ENCODE measurements around the gene TRIM5. TPM values are rescaled to one million over a fixed set of nuclear protein-coding genes. Genes with fewer than 3 reads are reported as not detected.

The TRIM5 gene
- total and polyA plus RNA-seq, 9 of the 15 experiments (the other 6 are each of a cell fraction or from before 2014, with no cell fraction given), result 7.7 to 20.8 (median 15.0) TPM

DNA sequence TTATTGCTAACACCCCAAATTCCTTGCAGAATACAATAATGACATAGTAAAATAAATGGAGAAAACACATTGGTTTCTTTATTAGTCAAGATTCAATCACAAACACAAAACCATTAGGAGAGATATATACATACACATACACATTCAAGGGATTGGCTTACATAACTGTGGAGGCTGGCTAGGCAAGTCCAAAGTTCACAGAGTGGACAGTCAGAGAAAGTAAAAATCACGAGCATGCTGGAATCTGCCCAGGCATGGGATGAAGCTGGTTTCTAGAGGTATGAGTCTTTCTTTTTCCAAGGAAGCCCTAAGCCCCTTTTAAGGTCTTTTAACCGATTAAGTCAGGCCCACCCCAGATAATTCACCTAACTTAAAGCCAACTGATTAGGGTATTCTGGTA is 37.7 kb upstream of the TRIM5 start:
- Histone ChIP-seq H4K20me1 (replicated peaks; ENCODE audit: control insufficient read depth, insufficient read depth, low read length) (no peaks in the 10 kb centered on the region), H2AFZ (ENCODE audit: low read depth, low read length) (no peak overlapping the region), H3K9me1 (ENCODE audit: control insufficient read depth, insufficient read depth, low read length) (no peaks in the 10 kb centered on the region), H3K9me3 (replicated peaks; ENCODE audit: control insufficient read depth, insufficient read depth, low read depth, low read length) (no peaks in the 10 kb centered on the region), H3K4me1 (replicated peaks in 1 of 2; ENCODE audit: control insufficient read depth in 2 of 2, insufficient read depth in 2 of 2, low read length in 2 of 2) (no peaks in the 10 kb centered on the region), H3K9ac (ENCODE audit: insufficient read depth in 1 of 2, low read depth in 2 of 2, low read length in 2 of 2) (no peak overlapping the region), H3K79me2 (ENCODE audit: control insufficient read depth, insufficient read depth, low read length) (no peaks in the 10 kb centered on the region), H3K4me2 (ENCODE audit: insufficient read depth, low read length) (no peak overlapping the region), H3K4me3 (no peak overlapping the region), H3K27ac (ENCODE audit: extremely low read depth, low read depth, low read length) (no peak overlapping the region), H3K36me3 (ENCODE audit: control insufficient read depth, insufficient read depth, low read length) (no peaks in the 10 kb centered on the region), H3K27me3 (ENCODE audit: control insufficient read depth in 2 of 2, insufficient read depth in 2 of 2, low read length in 2 of 2) (peaks cover 6 to 15% of the 10 kb centered on the region in 2 experiments)
- no peak for DNase-seq (ENCODE audit: extremely low read depth in 1 of 4, low spot score in 3 of 4)
- no peak for FAIRE-seq
- POLR2A ChIA-PET, result interaction anchor here (0.7 kb wide), 1 partner anchor 165 kb away, joined by 3 read pairs; no protein-coding TSS in a partner anchor
- intact Hi-C loops (cut with micrococcal nuclease), result no loop called here
- CTCF ChIA-PET (ENCODE audit: low intra/inter-chr PET ratio), result no interaction called here
- no TSS peak for BruUV-seq (replicated peaks)
- in situ Hi-C loops (cut with MboI), result no loop called here
- TF ChIP-seq MCM2 (IDR thresholded peaks at IDR 0.05; ENCODE audit: low read depth) (no peak), SIX5 (IDR thresholded peaks at IDR 0.05; ENCODE audit: borderline replicate concordance in 1 of 2, insufficient read depth in 1 of 2, low read depth in 1 of 2, low read length in 2 of 2) (no peak), MAFK (IDR thresholded peaks at IDR 0.05; ENCODE audit: low read length) (no peak), XRCC5 (IDR thresholded peaks at IDR 0.05; ENCODE audit: low read depth, low read length) (no peak), ZNF175 (CRISPR knock-in tag; IDR thresholded peaks at IDR 0.05; ENCODE audit: low read depth) (no peak), ZNF668 (CRISPR knock-in tag; IDR thresholded peaks at IDR 0.05) (no peak), ZBED1 (IDR thresholded peaks at IDR 0.05) (no peak), CHD2 (IDR thresholded peaks at IDR 0.05; ENCODE audit: low read depth, low read length) (no peak), HEY1 (CRISPR knock-in tag; IDR thresholded peaks at IDR 0.05; ENCODE audit: borderline replicate concordance) (no peak), MEF2A (IDR thresholded peaks at IDR 0.05; ENCODE audit: control insufficient read depth, low read depth, low read length) (no peak), ZNF217 (CRISPR knock-in tag; IDR thresholded peaks at IDR 0.05) (no peak)
- TF ChIP-seq, protein P1, sequence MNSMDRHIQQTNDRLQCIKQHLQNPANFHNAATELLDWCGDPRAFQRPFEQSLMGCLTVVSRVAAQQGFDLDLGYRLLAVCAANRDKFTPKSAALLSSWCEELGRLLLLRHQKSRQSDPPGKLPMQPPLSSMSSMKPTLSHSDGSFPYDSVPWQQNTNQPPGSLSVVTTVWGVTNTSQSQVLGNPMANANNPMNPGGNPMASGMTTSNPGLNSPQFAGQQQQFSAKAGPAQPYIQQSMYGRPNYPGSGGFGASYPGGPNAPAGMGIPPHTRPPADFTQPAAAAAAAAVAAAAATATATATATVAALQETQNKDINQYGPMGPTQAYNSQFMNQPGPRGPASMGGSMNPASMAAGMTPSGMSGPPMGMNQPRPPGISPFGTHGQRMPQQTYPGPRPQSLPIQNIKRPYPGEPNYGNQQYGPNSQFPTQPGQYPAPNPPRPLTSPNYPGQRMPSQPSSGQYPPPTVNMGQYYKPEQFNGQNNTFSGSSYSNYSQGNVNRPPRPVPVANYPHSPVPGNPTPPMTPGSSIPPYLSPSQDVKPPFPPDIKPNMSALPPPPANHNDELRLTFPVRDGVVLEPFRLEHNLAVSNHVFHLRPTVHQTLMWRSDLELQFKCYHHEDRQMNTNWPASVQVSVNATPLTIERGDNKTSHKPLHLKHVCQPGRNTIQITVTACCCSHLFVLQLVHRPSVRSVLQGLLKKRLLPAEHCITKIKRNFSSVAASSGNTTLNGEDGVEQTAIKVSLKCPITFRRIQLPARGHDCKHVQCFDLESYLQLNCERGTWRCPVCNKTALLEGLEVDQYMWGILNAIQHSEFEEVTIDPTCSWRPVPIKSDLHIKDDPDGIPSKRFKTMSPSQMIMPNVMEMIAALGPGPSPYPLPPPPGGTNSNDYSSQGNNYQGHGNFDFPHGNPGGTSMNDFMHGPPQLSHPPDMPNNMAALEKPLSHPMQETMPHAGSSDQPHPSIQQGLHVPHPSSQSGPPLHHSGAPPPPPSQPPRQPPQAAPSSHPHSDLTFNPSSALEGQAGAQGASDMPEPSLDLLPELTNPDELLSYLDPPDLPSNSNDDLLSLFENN (IDR thresholded peaks at IDR 0.05; ENCODE audit: low read depth in 2 of 2, low read length in 2 of 2), result no peak
- WGBS (ENCODE audit: insufficient coverage, low coverage, missing lambda C conversion rate), result 0% methylated on average over 2 of the region's 2 CpGs
- no peak for ATAC-seq

All from K562 (cell line).